NCI-H69 (cell line): Measurements from ENCODE around the gene GSTA1.
A peak's percentile ranks its signal among the peaks of the same experiment; 100 is the strongest.
"Not testable (repeated sequence)": the region's sequence is repeated elsewhere in the genome, so short reads cannot be mapped to it uniquely, and the experiment has no call there.

Experiments used
- DNase-seq: peaks from one replicate; lab custom pipeline; 2025; lab: John Stamatoyannopoulos, UW

Gene GSTA1

DNA sequence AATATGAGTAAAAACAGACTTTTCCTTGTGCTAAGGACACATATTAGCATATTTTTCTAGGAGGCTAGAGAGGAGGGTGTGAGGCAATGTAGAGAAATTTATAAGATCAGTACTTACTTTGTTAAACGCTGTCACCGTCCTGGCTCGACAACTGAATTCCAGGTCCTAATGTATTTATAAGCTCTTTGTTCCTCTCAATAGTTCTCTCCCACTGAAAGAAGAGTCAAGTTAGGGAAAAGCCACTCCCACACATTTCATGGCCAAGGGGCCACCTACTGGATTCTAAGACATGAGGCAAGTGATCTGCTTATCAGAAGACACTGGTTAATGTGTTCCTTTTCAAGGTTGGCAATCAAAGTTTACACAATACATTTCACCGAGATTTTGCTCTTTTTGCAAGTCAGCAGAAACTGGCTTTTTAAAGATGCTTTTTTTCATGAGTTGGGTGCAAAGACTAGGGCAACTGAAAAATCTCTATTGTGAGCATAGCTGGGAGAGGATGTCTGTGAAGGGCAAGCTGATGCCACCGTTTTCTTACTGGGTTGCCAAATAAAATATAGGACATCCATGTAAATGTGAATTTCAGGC is at the start of gene GSTA1:
Gene GSTA1 (minus strand): TSS at position 149 of the 588 bp plus-strand sequence. CDS start 4,549 bp downstream, outside the sequence.
- not testable (repeated sequence) for DNase-seq

GRCh38 chr6:52849137-52849536 is 45.5 kb upstream of the GSTA1 start:
- no peak for DNase-seq

- no peak for DNase-seq
Observed at GRCh38 chr6:52846002-52846401, 42.4 kb upstream of the GSTA1 start.

- DNase-seq, result no peak
Observed at GRCh38 chr6:52843605-52844004, 40.0 kb upstream of the GSTA1 start.

DNA sequence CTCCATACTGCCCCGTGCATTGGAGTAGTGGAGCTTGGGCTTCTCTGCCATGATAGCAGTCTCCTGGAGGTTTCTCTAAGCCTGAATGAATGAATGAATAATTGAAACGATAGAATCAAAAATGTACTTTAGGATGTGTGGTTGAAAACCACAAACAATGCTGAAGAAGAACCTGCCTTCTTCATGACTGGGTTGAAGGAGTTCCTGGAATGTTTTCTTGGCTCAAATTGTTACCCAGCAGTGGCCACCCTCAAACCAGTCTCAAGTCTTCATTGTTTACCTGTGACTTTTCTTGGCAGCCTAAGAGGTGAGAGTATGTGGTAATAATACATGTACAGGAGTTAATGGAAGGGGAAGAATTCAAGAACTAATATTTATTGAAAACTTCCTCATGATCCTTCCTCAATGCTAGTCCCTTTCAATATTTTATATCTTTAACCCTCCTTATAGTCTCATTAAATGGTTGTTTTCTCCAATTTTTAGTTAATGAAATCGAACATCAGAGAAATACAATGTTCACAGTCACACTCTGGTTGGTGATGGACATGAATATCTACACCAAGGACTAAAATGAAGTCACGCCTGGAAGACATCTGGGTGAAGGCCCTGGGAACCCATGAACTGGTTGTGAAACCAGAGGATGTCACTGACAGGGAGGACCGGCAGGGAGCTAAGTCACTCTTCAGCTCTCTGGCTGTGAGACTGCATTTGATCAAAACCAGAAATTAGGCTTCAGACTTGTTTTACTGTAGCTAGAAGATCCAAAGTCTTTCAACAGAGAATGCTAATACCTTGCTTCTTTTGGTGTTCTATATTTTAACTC is 37.4 kb upstream of the GSTA1 start, which contains the start of gene GSTA5:
Gene GSTA5 (minus strand): TSS at position 51 of the 823 bp plus-strand sequence.
- no peak for DNase-seq

DNA sequence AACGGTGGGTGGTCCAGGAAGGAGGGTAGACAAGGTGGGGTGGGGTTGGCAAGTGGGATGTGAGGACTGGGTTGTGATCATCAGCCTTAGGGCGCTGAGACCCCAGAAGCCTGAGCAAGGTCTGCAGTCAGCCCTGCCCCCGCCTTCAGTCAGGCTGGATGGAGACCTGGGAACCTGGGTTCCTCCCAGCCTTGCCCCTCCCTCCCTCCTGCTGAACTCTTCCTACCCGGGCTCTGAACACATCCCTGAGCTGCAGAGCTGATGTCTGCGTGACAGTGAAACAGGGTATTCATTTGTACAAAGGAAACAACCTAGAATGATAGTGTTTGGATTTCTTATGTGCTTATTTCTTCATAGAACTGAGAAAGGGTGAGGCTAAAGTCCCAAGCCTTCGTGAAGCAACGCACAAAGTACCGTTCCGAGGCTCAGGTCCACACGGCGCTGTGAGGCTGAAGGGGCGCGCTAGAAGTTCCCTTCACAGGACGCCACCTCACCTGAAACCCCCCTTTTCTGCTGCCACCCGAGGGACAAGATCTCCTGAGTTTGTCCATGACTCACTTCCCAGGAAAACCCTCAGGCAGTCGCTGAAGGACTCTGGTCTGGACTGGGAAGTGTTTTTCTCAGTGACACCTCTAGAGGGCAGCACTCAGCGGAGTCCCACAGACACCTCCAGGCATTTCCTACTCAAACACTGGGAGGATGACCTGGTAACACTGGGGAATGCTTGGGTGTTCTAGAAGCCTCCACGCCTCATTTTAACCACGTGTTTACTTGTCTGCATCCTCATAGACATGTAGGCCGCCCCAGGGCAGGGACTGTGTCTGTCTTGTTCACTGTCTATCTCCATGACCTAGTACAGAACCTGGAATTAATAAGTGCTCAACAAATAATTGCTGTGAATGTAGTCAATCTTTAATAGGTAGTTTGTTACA is 35.8 kb upstream of the GSTA1 start:
- DNase-seq, result peak; percentile 79

DNA sequence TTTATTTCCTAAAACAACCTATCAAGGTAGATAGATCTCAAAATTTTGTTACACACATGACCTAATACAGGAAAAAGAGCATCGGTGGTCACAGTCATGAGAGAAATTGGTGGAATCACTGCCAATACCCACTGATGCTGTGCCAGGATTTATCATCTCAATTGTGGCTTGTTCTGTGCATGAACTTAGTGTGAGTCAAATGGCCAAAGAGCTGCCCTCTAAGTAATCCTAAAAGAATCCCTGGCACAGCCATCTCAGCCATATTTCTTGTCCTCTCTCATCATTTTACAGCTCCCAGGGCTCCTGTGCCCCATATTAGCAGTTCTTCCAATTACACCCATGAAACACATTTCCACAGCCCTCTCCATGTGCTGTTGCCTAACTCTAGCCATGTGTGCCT is 30.9 kb upstream of the GSTA1 start:
- no peak for DNase-seq

- DNase-seq, result not testable (repeated sequence)
Observed at GRCh38 chr6:52830869-52831268, 27.3 kb upstream of the GSTA1 start.

DNA sequence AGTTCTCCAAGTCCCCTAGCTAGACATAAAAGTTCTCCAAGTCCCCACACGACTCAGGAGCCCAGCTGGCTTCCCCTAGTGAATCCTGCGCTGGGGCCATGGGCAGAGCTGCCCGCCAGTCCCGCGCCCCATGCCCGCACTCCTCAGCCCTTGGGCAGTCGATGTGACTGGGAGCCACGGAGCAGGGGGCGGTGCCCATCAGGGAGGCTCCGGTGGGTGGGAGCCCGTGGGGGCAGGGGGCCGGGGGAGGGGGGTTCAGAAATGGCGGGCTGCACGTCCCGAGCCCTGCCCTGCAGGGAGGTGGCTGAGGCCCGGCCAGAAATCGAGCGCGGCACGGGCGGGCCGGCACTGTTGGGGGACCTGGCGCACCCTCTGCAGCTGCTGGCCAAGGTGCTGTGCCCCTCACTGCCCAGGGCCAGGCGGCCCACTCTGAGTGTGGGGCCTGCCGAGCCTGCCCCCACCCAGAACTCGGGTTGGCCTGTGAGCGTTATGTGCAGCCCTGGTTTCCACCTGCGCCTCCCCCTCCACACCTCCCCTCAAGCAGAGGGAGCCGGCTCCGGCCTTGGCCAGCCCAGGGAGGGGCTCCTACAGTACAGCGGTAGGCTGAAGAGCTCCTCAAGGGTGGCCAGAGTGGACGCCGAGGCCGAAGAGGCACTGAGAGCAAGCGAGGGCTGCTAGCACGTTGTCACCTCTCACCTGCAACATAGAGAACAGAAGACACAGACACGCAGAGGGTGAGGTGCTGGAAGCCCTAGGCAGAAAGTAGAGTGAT is 25.6 kb upstream of the GSTA1 start:
- DNase-seq, result no peak

DNA sequence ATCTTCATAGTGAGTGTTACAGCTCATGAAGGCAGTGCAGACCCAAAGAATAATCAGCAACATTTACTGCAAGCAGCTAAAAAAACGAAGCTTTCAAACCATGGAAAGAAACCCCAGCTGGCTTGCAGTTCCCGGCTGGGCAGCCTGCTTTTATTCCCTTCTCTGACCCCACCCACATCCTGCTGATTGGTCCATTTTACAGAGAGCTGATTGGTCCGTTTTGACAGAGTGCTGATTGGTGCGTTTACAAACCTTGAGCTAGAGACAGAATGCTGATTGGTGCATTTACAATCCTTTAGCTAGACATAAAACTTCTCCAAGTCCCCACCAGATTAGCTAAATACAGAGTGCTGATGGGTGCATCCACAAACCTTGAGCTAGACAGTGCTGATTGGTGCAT is 25.0 kb upstream of the GSTA1 start:
- not testable (repeated sequence) for DNase-seq

- not testable (repeated sequence) for DNase-seq
Observed at GRCh38 chr6:52827073-52827783, 23.6 kb upstream of the GSTA1 start.

DNA sequence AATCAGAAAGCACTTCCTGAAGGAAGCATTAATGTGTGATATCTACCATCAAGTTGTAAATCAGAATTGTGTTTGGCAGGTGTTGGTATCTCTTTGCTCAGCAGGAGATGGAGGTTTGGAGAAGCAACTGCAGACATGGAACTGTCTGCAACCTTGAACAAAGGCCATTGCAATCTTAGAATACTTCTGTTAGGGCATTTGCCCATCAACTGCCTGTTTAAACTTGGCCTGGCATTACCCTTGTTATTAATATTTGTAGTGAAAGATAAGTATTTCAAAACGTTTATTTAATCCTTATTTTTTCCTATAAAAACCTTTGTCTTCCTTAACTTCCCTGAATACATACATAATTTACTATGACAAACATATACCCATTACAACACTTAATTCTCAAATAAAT is 22.9 kb upstream of the GSTA1 start:
- DNase-seq, result no peak

- DNase-seq, result not testable (repeated sequence)
Observed at GRCh38 chr6:52825900-52826459, 22.4 kb upstream of the GSTA1 start.

GRCh38 chr6:52825270-52825793 is 21.7 kb upstream of the GSTA1 start:
- not testable (repeated sequence) for DNase-seq

- DNase-seq, result no peak
Observed at GRCh38 chr6:52821842-52822241, 18.2 kb upstream of the GSTA1 start.

DNA sequence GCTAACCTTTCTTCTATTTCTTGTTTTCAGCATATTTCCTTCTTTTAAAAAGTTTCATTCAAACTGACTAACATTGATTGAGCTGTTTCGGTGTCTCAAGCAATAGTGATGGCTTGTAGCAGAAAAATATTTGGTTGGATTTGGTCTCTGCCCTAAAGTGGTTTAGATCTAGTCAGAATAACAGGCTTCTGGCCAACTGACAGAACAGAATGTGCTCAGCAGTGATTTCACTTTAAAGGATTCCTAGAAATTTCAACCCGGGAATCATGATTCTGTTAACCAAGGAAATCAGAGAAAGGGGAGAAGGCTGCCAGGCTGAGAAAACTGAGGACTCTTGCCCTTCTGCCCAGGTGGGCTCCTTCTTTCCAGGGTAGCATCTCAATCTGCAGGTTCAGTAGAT is 16.6 kb upstream of the GSTA1 start:
- no peak for DNase-seq

GRCh38 chr6:52815167-52816092 is 11.8 kb upstream of the GSTA1 start:
- DNase-seq, result peak; percentile 79

- DNase-seq, result not testable (repeated sequence)
Observed at GRCh38 chr6:52814545-52814944, 10.9 kb upstream of the GSTA1 start.

DNA sequence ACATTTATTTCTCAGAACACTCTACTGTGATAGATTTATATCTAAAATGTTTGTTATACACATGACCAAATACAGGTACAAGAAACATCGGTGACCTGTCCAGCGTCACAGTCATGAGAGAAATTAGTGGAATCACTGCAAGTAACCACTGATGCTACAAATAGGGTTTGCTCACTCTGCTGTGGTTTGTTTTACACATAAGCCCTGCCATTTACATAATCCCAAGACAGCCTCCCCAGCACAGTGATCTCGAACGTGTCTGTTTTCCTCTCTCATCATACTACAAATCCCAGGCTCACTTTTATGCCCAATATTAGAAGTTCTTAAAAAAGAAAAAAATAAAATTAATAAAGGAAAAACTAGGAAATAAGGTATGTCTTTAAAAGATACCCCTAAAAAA is 6.2 kb upstream of the GSTA1 start:
- DNase-seq, result not testable (repeated sequence)
